Activated CD4-positive, alpha-beta T cell treated with anti-CD3 and anti-CD28 coated beads for 36 hours (primary cell): ENCODE data around the gene SLC46A3. TPM values are rescaled to one million over a fixed set of nuclear protein-coding genes. Genes with fewer than 3 reads are reported as not detected.
A peak's percentile ranks its signal among the peaks of the same experiment; 100 is the strongest.
"Not testable (repeated sequence)": the region's sequence is repeated elsewhere in the genome, so short reads cannot be mapped to it uniquely, and the experiment has no call there.

ENCODE experiments used
- ATAC-seq: fragments of 200-7000 bp; cut with Tn5 transposase; one replicate; pipeline ENCODE4 v1.10.0; 2021; ENCODE audit warnings: mild to moderate bottlenecking, moderate library complexity
- CTCF ChIA-PET: fragments of 350-600 bp; sonication (Branson Sonifier 250); formaldehyde crosslinking; loops from one replicate; lab custom pipeline; 2021; ENCODE audit warnings: antibody characterized with exemption; lab: Charles Lee
- POLR2A ChIA-PET: fragments of 350-600 bp; sonication (Branson Sonifier 250); formaldehyde crosslinking; loops from one replicate; lab custom pipeline; 2021; ENCODE audit warnings: antibody characterized with exemption, inconsistent platforms; lab: Charles Lee
- DNase-seq: peaks from one replicate; pipeline ENCODE4 v3.0.0-alpha.2; 2020
- H3K27ac Mint-ChIP-seq: one replicate; pipeline ENCODE4 v1.8.0; 2021; ENCODE audit warnings: mixed read lengths
- H3K27me3 Mint-ChIP-seq: one replicate; pipeline ENCODE4 v1.8.0; 2021; ENCODE audit warnings: mixed read lengths
- H3K36me3 Mint-ChIP-seq: one replicate; pipeline ENCODE4 v1.8.0; 2021; ENCODE audit warnings: low read depth, mixed read lengths
- H3K4me1 Mint-ChIP-seq: one replicate; pipeline ENCODE4 v1.8.0; 2021; ENCODE audit warnings: mixed read lengths
- H3K4me3 Mint-ChIP-seq: one replicate; pipeline ENCODE4 v1.8.0; 2021; ENCODE audit warnings: mild to moderate bottlenecking, moderate library complexity, mixed read lengths
- H3K9me3 Mint-ChIP-seq: one replicate; pipeline ENCODE4 v1.8.0; 2021; ENCODE audit warnings: low read depth, mixed read lengths
- intact Hi-C, 2 experiments: fragments of 100-400 bp; cut with DNase I in 1 of 2; cut with micrococcal nuclease in 1 of 2; formaldehyde crosslinking; loops; one replicate each; pipeline versions ENCODE4 v1.14.2 to v1.15.1; 2022 to 2024; cut with DNase I, micrococcal nuclease
- total RNA-seq, 2 experiments: library from RNA; stranded (reverse); gene quantifications; one replicate each; pipeline ENCODE4 v1.2.3, GENCODE V29; 2021

Gene SLC46A3
- total RNA-seq, 2 experiments from 2014 or later, result 2.8 to 3.2 TPM

- DNase-seq (peak; percentile 25), ATAC-seq (peak; percentile 94)
- peaks cover 11% of the 10 kb centered on the region for H3K4me1 Mint-ChIP-seq
- intact Hi-C loops, result loop anchor here in 1 of 2 experiments (1.0 to 2.0 kb wide), 2 partner anchors 10 to 49 kb away; partner anchors contain the start of genes POMP and SLC46A3
- no peak overlapping the region for H3K27ac Mint-ChIP-seq
- H3K9me3 Mint-ChIP-seq, result peaks cover 1% of the 10 kb centered on the region
- CTCF ChIA-PET, result interaction anchor here (1.0 kb wide), 1 partner anchor 384 kb away, joined by 4 read pairs; no protein-coding TSS in a partner anchor
- POLR2A ChIA-PET, result no interaction called here
- no peaks in the 10 kb centered on the region for H3K27me3 Mint-ChIP-seq
- H3K36me3 Mint-ChIP-seq, result peaks cover 18% of the 10 kb centered on the region
- no peak overlapping the region for H3K4me3 Mint-ChIP-seq
These were observed 10.9 kb downstream of the SLC46A3 start for GRCh38 chr13:28707629-28708427.

- Mint-ChIP-seq H3K27me3 (no peaks in the 10 kb centered on the region), H3K36me3 (peaks cover 26% of the 10 kb centered on the region), H3K4me3 (no peak overlapping the region), H3K9me3 (peaks cover 1% of the 10 kb centered on the region), H3K27ac (no peak overlapping the region), H3K4me1 (peaks cover 11% of the 10 kb centered on the region)
- CTCF ChIA-PET, result interaction anchor here (0.5 to 1.9 kb wide), 2 partner anchors 12 to 98 kb away, joined by 3 to 7 read pairs; partner anchors contain the start of gene SLC46A3
- intact Hi-C loops, result no loop called here
- POLR2A ChIA-PET, result no interaction called here
- ATAC-seq (no peak), DNase-seq (no peak)
These were observed 13.2 kb downstream of the SLC46A3 start for GRCh38 chr13:28705461-28706083.

GRCh38 chr13:28704919-28705318, 13.9 kb downstream of the SLC46A3 start:
- intact Hi-C loops, result no loop called here
- H3K9me3 Mint-ChIP-seq, result peaks cover 1% of the 10 kb centered on the region
- ChIA-PET CTCF (interaction anchor here (1.9 kb wide), 1 partner anchor 13 kb away, joined by 7 read pairs; the partner anchor contains the start of gene SLC46A3), POLR2A (no interaction called here)
- peaks cover 11% of the 10 kb centered on the region for H3K4me1 Mint-ChIP-seq
- ATAC-seq (no peak), DNase-seq (no peak)
- H3K36me3 Mint-ChIP-seq, result peaks cover 28% of the 10 kb centered on the region
- H3K27me3 Mint-ChIP-seq, result no peaks in the 10 kb centered on the region
- no peak overlapping the region for H3K27ac Mint-ChIP-seq
- no peak overlapping the region for H3K4me3 Mint-ChIP-seq

- ChIA-PET CTCF (interaction anchor here (1.9 kb wide), 1 partner anchor 14 kb away, joined by 7 read pairs; the partner anchor contains the start of gene SLC46A3), POLR2A (no interaction called here)
- no peak for DNase-seq
- Mint-ChIP-seq H3K9me3 (peaks cover 1% of the 10 kb centered on the region), H3K27me3 (no peaks in the 10 kb centered on the region), H3K4me1 (peaks cover 11% of the 10 kb centered on the region), H3K27ac (no peak overlapping the region), H3K4me3 (no peak overlapping the region), H3K36me3 (peaks cover 29% of the 10 kb centered on the region)
- intact Hi-C loops, result no loop called here
- no peak for ATAC-seq
These were observed 14.5 kb downstream of the SLC46A3 start for GRCh38 chr13:28704282-28704681.

- intact Hi-C loops, result no loop called here
- Mint-ChIP-seq H3K4me1 (no peaks in the 10 kb centered on the region), H3K27me3 (no peaks in the 10 kb centered on the region), H3K9me3 (no peaks in the 10 kb centered on the region), H3K36me3 (peaks cover 32% of the 10 kb centered on the region), H3K4me3 (no peak overlapping the region), H3K27ac (no peak overlapping the region)
- ATAC-seq, result no peak
- CTCF ChIA-PET, result no interaction called here
- POLR2A ChIA-PET, result no interaction called here
- DNase-seq, result no peak
These were observed 19.5 kb downstream of the SLC46A3 start for GRCh38 chr13:28699246-28699645.

- Mint-ChIP-seq H3K27me3 (no peaks in the 10 kb centered on the region), H3K36me3 (peaks cover 29% of the 10 kb centered on the region)
- intact Hi-C loops, result no loop called here
These were observed 21.3 kb downstream of the SLC46A3 start for GRCh38 chr13:28697441-28697840.

GRCh38 chr13:28693605-28694491, 24.9 kb downstream of the SLC46A3 start:
- H3K27ac Mint-ChIP-seq, intact Hi-C loops, H3K4me3 Mint-ChIP-seq, CTCF ChIA-PET, H3K27me3 Mint-ChIP-seq, DNase-seq, ATAC-seq, POLR2A ChIA-PET, H3K36me3 Mint-ChIP-seq, H3K4me1 Mint-ChIP-seq: not testable (repeated sequence)
- H3K9me3 Mint-ChIP-seq, result peaks cover 22% of the 10 kb centered on the region

More at GRCh38 chr13:28697441-28697840, 21.3 kb downstream of the SLC46A3 start:
- Mint-ChIP-seq H3K4me3 (no peak overlapping the region), H3K27ac (no peak overlapping the region), H3K9me3 (peaks cover 3% of the 10 kb centered on the region), H3K4me1 (no peaks in the 10 kb centered on the region)
- ChIA-PET CTCF (no interaction called here), POLR2A (no interaction called here)
- no peak for ATAC-seq
- DNase-seq, result no peak

- Mint-ChIP-seq H3K4me3 (no peak overlapping the region), H3K4me1 (no peaks in the 10 kb centered on the region), H3K27me3 (no peaks in the 10 kb centered on the region), H3K36me3 (no peaks in the 10 kb centered on the region), H3K27ac (no peak overlapping the region), H3K9me3 (peaks cover 16% of the 10 kb centered on the region)
- intact Hi-C loops, result no loop called here
- no peak for DNase-seq
- ChIA-PET POLR2A (no interaction called here), CTCF (no interaction called here)
- ATAC-seq, result no peak
These were observed 32.9 kb downstream of the SLC46A3 start for GRCh38 chr13:28685892-28686291.

- Mint-ChIP-seq H3K27ac (no peak overlapping the region), H3K36me3 (no peaks in the 10 kb centered on the region), H3K9me3 (peaks cover 13% of the 10 kb centered on the region), H3K27me3 (no peaks in the 10 kb centered on the region), H3K4me3 (no peak overlapping the region), H3K4me1 (no peaks in the 10 kb centered on the region)
- intact Hi-C loops, result no loop called here
- DNase-seq, result no peak
- CTCF ChIA-PET, result no interaction called here
- POLR2A ChIA-PET, result no interaction called here
- ATAC-seq, result no peak
These were observed 33.7 kb downstream of the SLC46A3 start for GRCh38 chr13:28685114-28685513.

GRCh38 chr13:28684257-28684656, 34.5 kb downstream of the SLC46A3 start:
- Mint-ChIP-seq H3K36me3 (no peaks in the 10 kb centered on the region), H3K4me3 (no peak overlapping the region), H3K9me3 (peaks cover 5% of the 10 kb centered on the region), H3K4me1 (no peaks in the 10 kb centered on the region), H3K27me3 (no peaks in the 10 kb centered on the region), H3K27ac (no peak overlapping the region)
- ChIA-PET CTCF (no interaction called here), POLR2A (no interaction called here)
- intact Hi-C loops, result loop anchor here in 1 of 2 experiments (5.0 kb wide), 1 partner anchor 113 kb away; no protein-coding TSS in a partner anchor
- ATAC-seq (no peak), DNase-seq (peak; percentile 13)

- ATAC-seq, CTCF ChIA-PET, H3K9me3 Mint-ChIP-seq, H3K4me1 Mint-ChIP-seq, H3K27me3 Mint-ChIP-seq, H3K27ac Mint-ChIP-seq, H3K36me3 Mint-ChIP-seq, DNase-seq, H3K4me3 Mint-ChIP-seq: not testable (repeated sequence)
- POLR2A ChIA-PET, result interaction anchor here (0.6 kb wide), 1 partner anchor 199 kb away, joined by 3 read pairs; no protein-coding TSS in a partner anchor
- intact Hi-C loops, result loop anchor here in 1 of 2 experiments (5.0 kb wide), 1 partner anchor 114 kb away; no protein-coding TSS in a partner anchor
These were observed 35.6 kb downstream of the SLC46A3 start for GRCh38 chr13:28683169-28683568.
